T-cell (primary cell): ENCODE data around the gene FAM114A1. TPM values are rescaled to one million over a fixed set of nuclear protein-coding genes. Genes with fewer than 3 reads are reported as not detected.

Source experiments
- ATAC-seq, 4 experiments: fragments of 200-7000 bp in 3 of 4; fragments of 150-1000 bp in 1 of 4; cut with Tn5 transposase; replicated peaks in 1 of 4; 1 replicate in 3 of 4; 2 replicates in 1 of 4; pipeline ENCODE4 v1.10.0; 2021; ENCODE audit warnings: moderate library complexity in 3 of 4, mild to moderate bottlenecking in 2 of 4, moderate number of reproducible peaks in 1 of 4
- CTCF ChIA-PET, 2 donors: fragments of 300-600 bp; sonication (Branson Sonifier 250); formaldehyde crosslinking; loops; one replicate each; lab custom pipeline; 2022; ENCODE audit warnings: antibody characterized with exemption in 2 of 2; lab: Charles Lee
- POLR2A ChIA-PET, 2 donors: fragments of 300-600 bp; sonication (Branson Sonifier 250); formaldehyde crosslinking; loops; one replicate each; lab custom pipeline; 2022; ENCODE audit warnings: antibody characterized with exemption in 2 of 2; lab: Charles Lee
- DNase-seq, 35 experiments: peaks; one replicate each; pipeline versions ENCODE4 v3.0.0 to v3.0.0-alpha.2; 2013 to 2023
- H3K27ac ChIP-seq: one replicate; pipeline ENCODE4 v1.5.1; 2013; ENCODE audit warnings: low read length
- H3K27me3 ChIP-seq, 2 experiments: replicated peaks in 1 of 2; 1 replicate in 1 of 2; 2 replicates in 1 of 2; pipeline versions ENCODE4 v1.6.1 to v1.7.0; 2013; ENCODE audit warnings: low read length in 1 of 2, mixed read lengths in 1 of 2; ENCODE audit not compliant: control insufficient read depth in 2 of 2, insufficient read depth in 2 of 2; ENCODE audit errors: extremely low read depth in 1 of 2
- H3K36me3 ChIP-seq, 2 donors: 1 replicate in 1 of 2; 2 replicates in 1 of 2; pipeline versions ENCODE4 v1.6.1 to v1.7.0; 2013; ENCODE audit warnings: low read length in 1 of 2; ENCODE audit not compliant: control insufficient read depth in 2 of 2, insufficient read depth in 1 of 2; ENCODE audit errors: extremely low read depth in 1 of 2
- H3K4me1 ChIP-seq, 2 experiments: 1 replicate in 1 of 2; 2 replicates in 1 of 2; pipeline versions ENCODE4 v1.6.1 to v1.7.0; 2013; ENCODE audit warnings: low read length in 2 of 2, mixed read lengths in 1 of 2; ENCODE audit not compliant: insufficient read depth in 2 of 2, control insufficient read depth in 1 of 2; ENCODE audit errors: extremely low read depth in 1 of 2
- H3K4me3 ChIP-seq, 2 donors: 1 replicate in 1 of 2; 2 replicates in 1 of 2; pipeline versions ENCODE4 v1.5.1 to v1.7.0; 2013; ENCODE audit warnings: mild to moderate bottlenecking in 2 of 2, low read length in 1 of 2, moderate library complexity in 1 of 2; ENCODE audit not compliant: control insufficient read depth in 1 of 2; ENCODE audit errors: extremely low read depth in 1 of 2
- H3K9me3 ChIP-seq: 2 replicates; pipeline ENCODE4 v1.7.0; 2013
- H3K27ac Mint-ChIP-seq, 2 donors: one replicate each; pipeline ENCODE4 v1.8.0; 2020 to 2021; ENCODE audit warnings: mild to moderate bottlenecking in 2 of 2, mixed read lengths in 2 of 2
- H3K27me3 Mint-ChIP-seq, 2 donors: one replicate each; pipeline ENCODE4 v1.8.0; 2021 to 2022; ENCODE audit warnings: mixed read lengths in 2 of 2
- H3K36me3 Mint-ChIP-seq: one replicate; pipeline ENCODE4 v1.8.0; 2021; ENCODE audit warnings: mixed read lengths
- H3K4me1 Mint-ChIP-seq, 3 donors: one replicate each; pipeline ENCODE4 v1.8.0; 2020 to 2022; ENCODE audit warnings: mixed read lengths in 3 of 3, mild to moderate bottlenecking in 1 of 3
- H3K4me3 Mint-ChIP-seq, 3 donors: one replicate each; pipeline ENCODE4 v1.8.0; 2020 to 2022; ENCODE audit warnings: mild to moderate bottlenecking in 3 of 3, mixed read lengths in 3 of 3, moderate library complexity in 3 of 3
- H3K9me3 Mint-ChIP-seq, 3 donors: one replicate each; pipeline ENCODE4 v1.8.0; 2020 to 2022; ENCODE audit warnings: mixed read lengths in 3 of 3
- WGBS: methylation state at CpG from one replicate; pipeline ENCODE4 v1.1.5; 2013; ENCODE audit warnings: missing lambda C conversion rate; ENCODE audit not compliant: insufficient coverage; 5-methylcytosine and 5-hydroxymethylcytosine counted together
- total RNA-seq, 35 experiments: library from RNA in 6 of 35; stranded (reverse) in 6 of 35; fragments of 120-200 nt in 1 of 35; gene quantifications; one replicate each; pipeline versions ENCODE4 v1.2.1 to v1.2.4 and lab custom pipeline; 2013 to 2026

Gene FAM114A1
- total RNA-seq, 5 donors from 2014 or later (not counting 1 experiment from before 2014, with no cell fraction given), result 0.35 to 0.79 (median 0.39) TPM; not detected in 1

DNA sequence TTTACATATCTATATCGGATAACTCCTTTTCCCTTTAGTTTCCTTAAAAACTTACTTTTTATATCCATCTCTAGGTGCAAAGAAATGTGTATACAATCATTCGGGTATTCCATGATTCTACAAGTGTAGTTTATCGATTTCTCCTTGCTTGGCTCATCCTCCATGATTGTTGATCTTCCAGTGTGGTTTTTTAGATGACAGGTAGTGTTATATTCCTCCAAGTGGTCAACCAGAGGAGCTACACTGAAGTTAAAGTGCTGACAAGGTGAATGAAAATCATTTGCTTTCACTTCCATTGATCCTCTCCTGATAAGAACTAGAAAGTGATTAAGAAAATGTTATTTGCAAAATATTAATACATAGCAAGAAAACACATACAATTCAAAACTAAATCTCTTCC lies 126.1 kb downstream of the FAM114A1 start:
- H3K27ac ChIP-seq, result no peak overlapping the region
- ATAC-seq, result no peak
- H3K36me3 ChIP-seq, result peaks cover 0 to 42% of the 10 kb centered on the region in 2 donors
- ChIA-PET CTCF (interaction anchor here in 1 of 2 donors (0.9 to 1.3 kb wide), 2 partner anchors 9 to 91 kb away, joined by 3 to 4 read pairs; no protein-coding TSS in a partner anchor), POLR2A (no interaction called here)
- no peaks in the 10 kb centered on the region for H3K4me1 ChIP-seq
- no peak overlapping the region for H3K4me3 Mint-ChIP-seq
- DNase-seq, result no peak
- H3K36me3 Mint-ChIP-seq, result peaks cover 53% of the 10 kb centered on the region
- no peak overlapping the region for H3K27ac Mint-ChIP-seq
- no peaks in the 10 kb centered on the region for H3K9me3 ChIP-seq
- H3K27me3 Mint-ChIP-seq, result no peaks in the 10 kb centered on the region
- no peaks in the 10 kb centered on the region for H3K9me3 Mint-ChIP-seq
- no peak overlapping the region for H3K4me3 ChIP-seq
- no peaks in the 10 kb centered on the region for H3K27me3 ChIP-seq
- peaks cover under 1 to 11% (median 5%) of the 10 kb centered on the region in 3 donors for H3K4me1 Mint-ChIP-seq
- WGBS, result no CpG with 5 or more reads among the region's 3 CpGs

GRCh38 chr4:38994135-38994534 lies 126.5 kb downstream of the FAM114A1 start:
- no peaks in the 10 kb centered on the region for H3K4me1 ChIP-seq
- H3K4me1 Mint-ChIP-seq, result peaks cover 0 to 8% (median under 1%) of the 10 kb centered on the region in 3 donors
- ChIA-PET POLR2A (interaction anchor here in 1 of 2 donors (0.6 kb wide), 1 partner anchor 47 kb away, joined by 5 read pairs; no protein-coding TSS in a partner anchor), CTCF (interaction anchor here in 1 of 2 donors (0.9 to 1.3 kb wide), 2 partner anchors 9 to 92 kb away, joined by 3 to 4 read pairs; no protein-coding TSS in a partner anchor)
- H3K4me3 ChIP-seq, result no peak overlapping the region
- H3K9me3 ChIP-seq, result no peaks in the 10 kb centered on the region
- peaks cover 0 to 42% of the 10 kb centered on the region in 2 donors for H3K36me3 ChIP-seq
- H3K27ac ChIP-seq, result no peak overlapping the region
- no peak for ATAC-seq
- H3K4me3 Mint-ChIP-seq, result no peak overlapping the region
- H3K9me3 Mint-ChIP-seq, result no peaks in the 10 kb centered on the region
- DNase-seq, result no peak
- H3K36me3 Mint-ChIP-seq, result peaks cover 49% of the 10 kb centered on the region
- no peaks in the 10 kb centered on the region for H3K27me3 Mint-ChIP-seq
- H3K27me3 ChIP-seq, result no peaks in the 10 kb centered on the region
- no CpG with 5 or more reads among the region's 4 CpGs for WGBS
- H3K27ac Mint-ChIP-seq, result no peak overlapping the region

Other genes starting within 250 kb of the FAM114A1 start
- gene KLF3, start 203.6 kb upstream of the FAM114A1 start, total RNA-seq, result 100 to 1,000 TPM; 115 to 127 (median 124) TPM
- 1 to 10 TPM in 2 of 5 donors, under 1 TPM in 3; 0.47 to 2.6 (median 0.96) TPM for gene TLR10, start 84.8 kb upstream of the FAM114A1 start, total RNA-seq
- 10 to 100 TPM; 10.4 to 26.0 (median 18.0) TPM for gene TLR1, start 63.0 kb upstream of the FAM114A1 start, total RNA-seq
- 1 to 10 TPM; 2.3 to 7.7 (median 3.2) TPM for gene TLR6, start 11.0 kb upstream of the FAM114A1 start, total RNA-seq
- 10 to 100 TPM in 3 of 5 donors, 1 to 10 TPM in 2; 7.5 to 23.1 (median 12.5) TPM for gene TMEM156, start 164.6 kb downstream of the FAM114A1 start, total RNA-seq
- 10 to 100 TPM; 17.1 to 26.3 (median 18.6) TPM for gene KLHL5, start 194.4 kb downstream of the FAM114A1 start, total RNA-seq